CD4-positive, alpha-beta T cell treated with Interleukin-6 for 4 hours (primary cell): Measurements from ENCODE around the gene DEF6.
A peak's percentile ranks its signal among the peaks of the same experiment; 100 is the strongest.
"Not testable (repeated sequence)": the region's sequence is repeated elsewhere in the genome, so short reads cannot be mapped to it uniquely, and the experiment has no call there.

Experiments used
- DNase-seq: peaks from one replicate; pipeline ENCODE4 v3.0.0-alpha.2; 2020; ENCODE audit warnings: mixed read lengths

Gene DEF6

GRCh38 chr6:35311390-35312075, 13.9 kb downstream of the DEF6 start:
- peak; percentile 83 for DNase-seq

GRCh38 chr6:35312076-35312800, 14.6 kb downstream of the DEF6 start:
- peak; percentile 20 for DNase-seq

GRCh38 chr6:35312807-35313206, 15.2 kb downstream of the DEF6 start:
- no peak for DNase-seq

GRCh38 chr6:35317483-35318195, 20.0 kb downstream of the DEF6 start:
- no peak for DNase-seq

- no peak for DNase-seq
These were observed 20.9 kb downstream of the DEF6 start for GRCh38 chr6:35318196-35319171.

GRCh38 chr6:35319346-35320030, 21.9 kb downstream of the DEF6 start:
- DNase-seq, result no peak

GRCh38 chr6:35320031-35320410, 22.4 kb downstream of the DEF6 start:
- DNase-seq, result no peak

- no peak for DNase-seq
These were observed 23.5 kb downstream of the DEF6 start for GRCh38 chr6:35321091-35321490.

GRCh38 chr6:35327349-35328027, 29.9 kb downstream of the DEF6 start:
- DNase-seq, result peak; percentile 87

GRCh38 chr6:35328108-35328723, 30.6 kb downstream of the DEF6 start:
- no peak for DNase-seq

- not testable (repeated sequence) for DNase-seq
These were observed 31.3 kb downstream of the DEF6 start for GRCh38 chr6:35328965-35329364.

- DNase-seq, result no peak
These were observed 33.0 kb downstream of the DEF6 start for GRCh38 chr6:35330541-35331119.

GRCh38 chr6:35332074-35332887, 34.7 kb downstream of the DEF6 start:
- peak; percentile 87 for DNase-seq

- no peak for DNase-seq
These were observed 43.9 kb downstream of the DEF6 start for GRCh38 chr6:35341557-35341956.

GRCh38 chr6:35342258-35343091, 44.9 kb downstream of the DEF6 start, which contains the start of gene PPARD:
TSS of gene PPARD (plus strand) at chr6:35342558. CDS start at chr6:35411088, 68,530 bp downstream.
- peak; percentile 98 for DNase-seq

GRCh38 chr6:35343092-35343834, 45.6 kb downstream of the DEF6 start:
- DNase-seq, result no peak

- DNase-seq, result no peak
These were observed 46.4 kb downstream of the DEF6 start for GRCh38 chr6:35343835-35344550.
